ENCODE measurements around the gene PI4K2A.
"Not testable (repeated sequence)": the region's sequence is repeated elsewhere in the genome, so short reads cannot be mapped to it uniquely, and the experiment has no call there.

PI4K2A gene

DNA sequence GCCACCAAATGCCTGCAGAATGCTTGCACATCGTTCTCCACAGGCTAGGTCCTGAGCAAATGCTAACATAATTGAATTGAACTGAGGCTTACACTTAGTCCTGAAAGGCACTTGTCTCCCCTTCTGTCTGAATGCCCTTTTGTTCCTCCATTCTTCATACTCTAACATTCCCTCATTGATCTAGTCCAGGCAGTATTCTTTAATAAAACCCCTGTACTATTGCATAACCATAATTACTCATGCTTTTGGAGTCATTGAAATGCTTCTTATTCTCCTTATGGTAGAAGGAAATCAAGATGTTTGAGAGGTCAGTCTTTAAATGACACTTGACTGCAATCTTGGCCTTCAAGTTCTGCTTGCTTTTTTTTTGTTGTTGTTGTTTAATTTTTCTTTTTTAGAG, 7.1 kb downstream of the PI4K2A start:
- H3K4me2 ChIP-seq = no peak overlapping the region
- no peaks in the 10 kb centered on the region; the same call in 1 of the 2 replicates for H3K36me3 ChIP-seq (ENCODE audit: insufficient read depth)
- no peaks in the 10 kb centered on the region for H4K20me1 ChIP-seq (ENCODE audit: insufficient read depth)
- H3K4me3 ChIP-seq (IDR thresholded peaks at IDR 0.05; ENCODE audit: insufficient read depth, low read depth, low read length) = no peak overlapping the region
- H3K9ac ChIP-seq = no peak overlapping the region
- H3K79me2 ChIP-seq (ENCODE audit: insufficient read depth, low read depth) = 0 out of 2 replicates have a peak, but pooled peaks cover under 1% of the 10 kb centered on the region
- H3K27me3 ChIP-seq (ENCODE audit: insufficient read depth, low read depth) = no peaks in the 10 kb centered on the region
- H3K27ac ChIP-seq = no peak overlapping the region
- TF ChIP-seq, protein P1, sequence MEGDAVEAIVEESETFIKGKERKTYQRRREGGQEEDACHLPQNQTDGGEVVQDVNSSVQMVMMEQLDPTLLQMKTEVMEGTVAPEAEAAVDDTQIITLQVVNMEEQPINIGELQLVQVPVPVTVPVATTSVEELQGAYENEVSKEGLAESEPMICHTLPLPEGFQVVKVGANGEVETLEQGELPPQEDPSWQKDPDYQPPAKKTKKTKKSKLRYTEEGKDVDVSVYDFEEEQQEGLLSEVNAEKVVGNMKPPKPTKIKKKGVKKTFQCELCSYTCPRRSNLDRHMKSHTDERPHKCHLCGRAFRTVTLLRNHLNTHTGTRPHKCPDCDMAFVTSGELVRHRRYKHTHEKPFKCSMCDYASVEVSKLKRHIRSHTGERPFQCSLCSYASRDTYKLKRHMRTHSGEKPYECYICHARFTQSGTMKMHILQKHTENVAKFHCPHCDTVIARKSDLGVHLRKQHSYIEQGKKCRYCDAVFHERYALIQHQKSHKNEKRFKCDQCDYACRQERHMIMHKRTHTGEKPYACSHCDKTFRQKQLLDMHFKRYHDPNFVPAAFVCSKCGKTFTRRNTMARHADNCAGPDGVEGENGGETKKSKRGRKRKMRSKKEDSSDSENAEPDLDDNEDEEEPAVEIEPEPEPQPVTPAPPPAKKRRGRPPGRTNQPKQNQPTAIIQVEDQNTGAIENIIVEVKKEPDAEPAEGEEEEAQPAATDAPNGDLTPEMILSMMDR (conservative IDR thresholded peaks at IDR 0.05; ENCODE audit: low read depth, low read length) = no peak
- peaks cover 6% of the 10 kb centered on the region for H3K4me1 ChIP-seq (ENCODE audit: low read depth, poor library complexity, severe bottlenecking)
- H2AFZ ChIP-seq (ENCODE audit: low read depth) = no peak overlapping the region

DNA sequence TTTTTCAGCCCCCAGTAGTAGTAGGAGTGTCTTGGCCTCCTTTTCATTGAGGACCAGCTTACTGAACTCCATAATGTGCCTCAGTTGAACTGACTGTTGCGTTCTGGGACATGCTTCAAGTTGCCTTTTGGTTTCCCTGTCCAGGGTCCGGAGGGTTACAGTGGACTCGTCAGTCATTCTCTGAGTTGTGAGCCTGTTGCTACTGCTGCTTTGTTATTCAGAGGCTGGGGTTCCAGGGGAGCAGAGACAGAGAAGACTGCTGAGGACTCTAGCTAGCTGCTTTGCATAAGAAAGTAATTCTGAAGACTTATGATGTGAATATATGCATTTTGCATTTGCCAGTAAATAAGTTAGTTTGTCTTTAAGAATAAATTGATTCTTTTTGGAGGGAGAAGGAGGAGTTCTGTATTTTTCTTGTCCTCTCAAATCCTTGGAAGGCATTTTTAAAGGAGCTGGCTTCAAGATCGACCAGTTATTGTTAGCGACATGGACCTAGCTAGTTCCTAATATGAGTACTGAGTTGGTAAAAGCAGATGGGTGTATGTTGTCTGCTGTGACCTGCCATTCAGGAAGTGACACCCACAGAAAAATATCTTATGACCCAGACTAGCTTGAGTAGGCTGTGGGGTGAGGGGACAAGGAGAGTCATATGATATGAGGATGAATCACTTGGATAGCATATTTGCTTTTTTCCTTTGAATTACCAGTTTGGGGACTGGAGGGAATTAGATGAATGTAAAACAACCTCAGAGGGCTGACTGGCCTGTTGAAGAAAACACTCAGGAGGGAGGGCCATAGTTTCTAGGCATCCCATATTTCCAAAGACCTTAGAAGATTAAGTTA, 8.3 kb downstream of the PI4K2A start:
- Histone ChIP-seq H2AFZ (ENCODE audit: low read depth) (no peak overlapping the region), H4K20me1 (ENCODE audit: insufficient read depth) (no peaks in the 10 kb centered on the region), H3K4me1 (ENCODE audit: low read depth, poor library complexity, severe bottlenecking) (peaks cover 6% of the 10 kb centered on the region), H3K27ac (no peak overlapping the region), H3K4me2 (no peak overlapping the region), H3K79me2 (ENCODE audit: insufficient read depth, low read depth) (no peaks in the 10 kb centered on the region), H3K36me3 (ENCODE audit: insufficient read depth) (no peaks in the 10 kb centered on the region; the same call in 1 of the 2 replicates), H3K9ac (no peak overlapping the region), H3K27me3 (ENCODE audit: insufficient read depth, low read depth) (no peaks in the 10 kb centered on the region), H3K4me3 (IDR thresholded peaks at IDR 0.05; ENCODE audit: insufficient read depth, low read depth, low read length) (no peak overlapping the region)
- TF ChIP-seq, protein P1 (conservative IDR thresholded peaks at IDR 0.05; ENCODE audit: low read depth, low read length) = no peak

DNA sequence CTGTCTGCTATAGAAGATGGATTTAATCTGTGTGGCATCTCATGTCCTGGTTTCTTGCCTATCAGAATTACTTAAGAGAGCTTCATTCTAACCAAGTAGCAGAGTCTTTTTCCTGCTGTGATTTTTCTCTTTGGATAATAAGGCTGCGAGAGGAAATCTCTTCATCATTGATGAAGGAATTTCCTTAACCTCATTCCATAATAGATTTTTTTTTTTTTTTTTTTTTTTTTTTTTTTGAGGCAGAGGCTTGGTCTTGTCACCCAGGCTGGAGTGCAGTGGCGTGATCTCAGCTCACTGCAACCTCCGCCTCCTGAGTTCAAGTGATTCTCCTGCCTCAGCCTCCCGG, 8.9 kb downstream of the PI4K2A start:
- H2AFZ ChIP-seq (ENCODE audit: low read depth); H3K4me3 ChIP-seq (IDR thresholded peaks at IDR 0.05; ENCODE audit: insufficient read depth, low read depth, low read length); H4K20me1 ChIP-seq (ENCODE audit: insufficient read depth); H3K9ac ChIP-seq; H3K4me1 ChIP-seq (ENCODE audit: low read depth, poor library complexity, severe bottlenecking); H3K4me2 ChIP-seq; H3K27ac ChIP-seq; H3K79me2 ChIP-seq (ENCODE audit: insufficient read depth, low read depth); H3K36me3 ChIP-seq (ENCODE audit: insufficient read depth); H3K27me3 ChIP-seq (ENCODE audit: insufficient read depth, low read depth): not testable (repeated sequence)

DNA sequence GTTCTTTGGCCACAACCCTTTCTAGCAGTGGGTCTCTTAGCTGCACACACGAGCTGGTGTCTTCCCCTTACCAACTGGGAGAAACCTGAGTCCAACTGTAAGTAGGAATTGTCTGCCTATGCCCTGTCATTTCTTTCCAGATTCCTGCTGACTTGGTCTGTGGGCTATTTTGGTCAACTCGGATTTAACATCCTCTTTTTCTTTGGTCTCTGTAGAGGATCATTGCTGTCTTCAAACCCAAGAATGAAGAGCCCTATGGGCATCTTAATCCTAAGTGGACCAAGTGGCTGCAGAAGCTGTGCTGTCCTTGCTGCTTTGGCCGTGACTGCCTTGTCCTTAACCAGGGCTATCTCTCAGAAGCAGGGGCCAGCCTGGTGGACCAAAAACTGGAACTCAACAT, 10.3 kb downstream of the PI4K2A start:
- no peak overlapping the region for H3K27ac ChIP-seq

More for the DNA sequence above, 10.3 kb downstream of the PI4K2A start:
- no peak overlapping the region for H3K9ac ChIP-seq
- no peak overlapping the region for H3K4me3 ChIP-seq (IDR thresholded peaks at IDR 0.05; ENCODE audit: insufficient read depth, low read depth, low read length)
- H3K27me3 ChIP-seq (ENCODE audit: insufficient read depth, low read depth) = no peaks in the 10 kb centered on the region
- peaks cover 6% of the 10 kb centered on the region for H3K4me1 ChIP-seq (ENCODE audit: low read depth, poor library complexity, severe bottlenecking)
- H4K20me1 ChIP-seq (ENCODE audit: insufficient read depth) = no peaks in the 10 kb centered on the region
- no peaks in the 10 kb centered on the region for H3K79me2 ChIP-seq (ENCODE audit: insufficient read depth, low read depth)
- H3K36me3 ChIP-seq (ENCODE audit: insufficient read depth) = no peaks in the 10 kb centered on the region; the same call in 1 of the 2 replicates
- no peak overlapping the region for H2AFZ ChIP-seq (ENCODE audit: low read depth)
- TF ChIP-seq, protein P1 (conservative IDR thresholded peaks at IDR 0.05; ENCODE audit: low read depth, low read length) = no peak
- H3K4me2 ChIP-seq = no peak overlapping the region
